NCI-H2196 treated with DMSO at 0.1 percent for 48 hours (cell line): ENCODE measurements around the gene OAS1.

ENCODE experiments used
- DNase-seq: peaks from one replicate; lab custom pipeline; 2025; ENCODE audit not compliant: unreplicated experiment; lab: John Stamatoyannopoulos, UW

The OAS1 gene

GRCh38 chr12:112906712-112907414, at the start of gene OAS1:
TSS of gene OAS1 (plus strand) at chr12:112906962. CDS start at chr12:112907040, 78 bp downstream.
- peak; percentile 50 for DNase-seq

GRCh38 chr12:112859291-112859690, 47.5 kb upstream of the OAS1 start:
- DNase-seq, result no peak

- no peak for DNase-seq
Observed at GRCh38 chr12:112860181-112860580, 46.6 kb upstream of the OAS1 start.

- no peak for DNase-seq
Observed at GRCh38 chr12:112861284-112861683, 45.5 kb upstream of the OAS1 start.

GRCh38 chr12:112862636-112863290, 44.0 kb upstream of the OAS1 start:
- no peak for DNase-seq

- DNase-seq, result no peak
Observed at GRCh38 chr12:112868459-112869041, 38.2 kb upstream of the OAS1 start.

- no peak for DNase-seq
Observed at GRCh38 chr12:112869091-112869490, 37.7 kb upstream of the OAS1 start.

GRCh38 chr12:112869778-112870177, 37.0 kb upstream of the OAS1 start:
- no peak for DNase-seq

GRCh38 chr12:112870267-112870980, 36.3 kb upstream of the OAS1 start:
- DNase-seq, result no peak

GRCh38 chr12:112875608-112876007, 31.2 kb upstream of the OAS1 start:
- no peak for DNase-seq

- DNase-seq, result no peak
Observed at GRCh38 chr12:112876506-112876905, 30.3 kb upstream of the OAS1 start.

GRCh38 chr12:112877006-112877405, 29.8 kb upstream of the OAS1 start:
- DNase-seq, result no peak

- no peak for DNase-seq
Observed at GRCh38 chr12:112878488-112878887, 28.3 kb upstream of the OAS1 start.

- DNase-seq, result no peak
Observed at GRCh38 chr12:112879191-112879705, 27.5 kb upstream of the OAS1 start.

- DNase-seq, result no peak
Observed at GRCh38 chr12:112881602-112882001, 25.2 kb upstream of the OAS1 start.

GRCh38 chr12:112885236-112885635, 21.5 kb upstream of the OAS1 start:
- DNase-seq, result no peak

GRCh38 chr12:112887550-112887949, 19.2 kb upstream of the OAS1 start:
- DNase-seq, result no peak

- DNase-seq, result peak; percentile 60
Observed at GRCh38 chr12:112891093-112892024, 15.4 kb upstream of the OAS1 start.

- no peak for DNase-seq
Observed at GRCh38 chr12:112892856-112893255, 13.9 kb upstream of the OAS1 start.

- no peak for DNase-seq
Observed at GRCh38 chr12:112894128-112894527, 12.6 kb upstream of the OAS1 start.
